HG03025 (cell line): Measurements from ENCODE around the gene ZFP64.

Experiments
- ATAC-seq: cut with Tn5 transposase; IDR thresholded peaks from one replicate; pipeline ENCODE4 v1.9.1; 2021; ENCODE audit warnings: mild to moderate bottlenecking, moderate library complexity; ENCODE audit not compliant: unreplicated experiment, low FRiP score

The ZFP64 gene

GRCh38 chr20:52118016-52118623 is 73.5 kb downstream of the ZFP64 start:
- ATAC-seq: no peak

- no peak for ATAC-seq
These were observed 81.1 kb downstream of the ZFP64 start for GRCh38 chr20:52110456-52110855.

- ATAC-seq: no peak
These were observed 85.8 kb downstream of the ZFP64 start for GRCh38 chr20:52105442-52106422.

GRCh38 chr20:52104546-52105441 is 86.8 kb downstream of the ZFP64 start:
- no peak for ATAC-seq

GRCh38 chr20:52103913-52104545 is 87.5 kb downstream of the ZFP64 start:
- no peak for ATAC-seq

GRCh38 chr20:52103335-52103912 is 88.2 kb downstream of the ZFP64 start:
- no peak for ATAC-seq

GRCh38 chr20:52102559-52102958 is 89.0 kb downstream of the ZFP64 start:
- no peak for ATAC-seq

- ATAC-seq: no peak
These were observed 89.5 kb downstream of the ZFP64 start for GRCh38 chr20:52102126-52102525.
